GM12864 (cell line): Measurements from ENCODE around the gene IMP4.

Source experiments
- DNase-seq: peaks from one replicate; pipeline ENCODE4 v3.0.0-alpha.2; 2011; ENCODE audit warnings: low read depth
- H3K4me3 ChIP-seq: 2 replicates; pipeline ENCODE4 v1.5.1; 2011; ENCODE audit warnings: mild to moderate bottlenecking, low read depth, low read length, control low read depth
- TF ChIP-seq, protein P1 (sequence below): IDR thresholded peaks from 2 replicates; pipeline ENCODE4 v1.5.1; 2011; ENCODE audit warnings: low read depth, mild to moderate bottlenecking, moderate library complexity, low read length, control low read depth, inconsistent platforms; ENCODE audit errors: missing control alignments

Gene IMP4

DNA sequence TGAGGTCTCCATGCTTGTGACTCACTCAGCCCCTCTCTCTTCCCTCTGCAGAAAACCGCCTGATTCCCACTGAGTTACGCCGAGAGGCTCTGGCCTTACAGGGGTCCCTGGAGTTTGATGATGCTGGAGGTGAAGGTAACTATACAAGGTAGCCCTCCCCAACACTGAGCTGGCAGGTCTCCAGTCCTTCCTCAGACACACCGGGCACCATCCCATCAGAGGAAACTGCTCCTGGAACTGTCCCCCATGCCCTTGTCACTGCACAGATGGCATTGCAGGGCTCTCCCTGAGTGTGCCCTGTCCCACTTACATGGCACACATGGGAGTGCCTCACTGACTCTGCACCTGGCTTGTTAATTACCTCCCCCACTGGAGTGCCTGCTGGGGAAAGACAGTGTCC, 1.9 kb downstream of the IMP4 start:
- DNase-seq: no peak
- TF ChIP-seq, protein P1, sequence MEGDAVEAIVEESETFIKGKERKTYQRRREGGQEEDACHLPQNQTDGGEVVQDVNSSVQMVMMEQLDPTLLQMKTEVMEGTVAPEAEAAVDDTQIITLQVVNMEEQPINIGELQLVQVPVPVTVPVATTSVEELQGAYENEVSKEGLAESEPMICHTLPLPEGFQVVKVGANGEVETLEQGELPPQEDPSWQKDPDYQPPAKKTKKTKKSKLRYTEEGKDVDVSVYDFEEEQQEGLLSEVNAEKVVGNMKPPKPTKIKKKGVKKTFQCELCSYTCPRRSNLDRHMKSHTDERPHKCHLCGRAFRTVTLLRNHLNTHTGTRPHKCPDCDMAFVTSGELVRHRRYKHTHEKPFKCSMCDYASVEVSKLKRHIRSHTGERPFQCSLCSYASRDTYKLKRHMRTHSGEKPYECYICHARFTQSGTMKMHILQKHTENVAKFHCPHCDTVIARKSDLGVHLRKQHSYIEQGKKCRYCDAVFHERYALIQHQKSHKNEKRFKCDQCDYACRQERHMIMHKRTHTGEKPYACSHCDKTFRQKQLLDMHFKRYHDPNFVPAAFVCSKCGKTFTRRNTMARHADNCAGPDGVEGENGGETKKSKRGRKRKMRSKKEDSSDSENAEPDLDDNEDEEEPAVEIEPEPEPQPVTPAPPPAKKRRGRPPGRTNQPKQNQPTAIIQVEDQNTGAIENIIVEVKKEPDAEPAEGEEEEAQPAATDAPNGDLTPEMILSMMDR: no peak
- H3K4me3 ChIP-seq: no peak overlapping the region

DNA sequence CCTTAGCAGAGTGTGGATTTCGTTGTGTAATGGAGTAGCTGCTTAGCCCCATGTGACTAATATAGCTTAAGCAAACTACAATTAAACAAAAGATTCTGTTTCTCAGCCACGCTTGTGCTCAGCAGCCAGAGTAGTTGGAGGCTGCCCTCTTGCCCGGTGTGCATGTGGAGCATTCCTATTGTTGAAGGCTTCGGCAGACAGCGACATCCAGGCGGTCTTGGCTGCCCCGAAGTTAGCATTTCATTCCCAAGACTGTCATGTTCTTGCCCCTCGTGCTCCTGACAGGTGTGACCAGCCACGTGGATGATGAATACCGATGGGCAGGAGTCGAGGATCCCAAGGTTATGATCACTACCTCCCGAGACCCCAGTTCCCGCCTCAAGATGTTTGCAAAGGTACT, 2.4 kb downstream of the IMP4 start:
- no peak for DNase-seq
- H3K4me3 ChIP-seq: no peak overlapping the region

DNA sequence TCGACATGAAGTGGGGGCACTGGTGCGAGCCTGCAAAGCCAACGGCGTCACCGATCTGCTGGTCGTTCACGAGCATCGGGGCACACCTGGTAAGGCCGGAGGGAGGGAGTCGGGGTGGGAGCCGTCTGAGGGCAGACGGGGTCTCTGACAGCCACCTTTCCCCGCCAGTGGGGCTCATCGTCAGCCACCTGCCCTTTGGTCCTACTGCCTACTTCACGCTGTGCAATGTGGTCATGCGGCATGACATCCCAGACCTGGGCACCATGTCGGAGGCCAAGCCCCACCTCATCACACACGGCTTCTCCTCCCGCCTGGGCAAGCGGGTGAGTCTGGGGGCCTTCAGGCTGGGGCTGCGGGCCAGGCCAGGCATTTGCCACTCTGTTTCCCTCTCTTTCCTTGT, 2.9 kb downstream of the IMP4 start:
- no peak for DNase-seq
- TF ChIP-seq, protein P1: no peak

More for the DNA sequence above, 2.4 kb downstream of the IMP4 start:
- TF ChIP-seq, protein P1: no peak

DNA sequence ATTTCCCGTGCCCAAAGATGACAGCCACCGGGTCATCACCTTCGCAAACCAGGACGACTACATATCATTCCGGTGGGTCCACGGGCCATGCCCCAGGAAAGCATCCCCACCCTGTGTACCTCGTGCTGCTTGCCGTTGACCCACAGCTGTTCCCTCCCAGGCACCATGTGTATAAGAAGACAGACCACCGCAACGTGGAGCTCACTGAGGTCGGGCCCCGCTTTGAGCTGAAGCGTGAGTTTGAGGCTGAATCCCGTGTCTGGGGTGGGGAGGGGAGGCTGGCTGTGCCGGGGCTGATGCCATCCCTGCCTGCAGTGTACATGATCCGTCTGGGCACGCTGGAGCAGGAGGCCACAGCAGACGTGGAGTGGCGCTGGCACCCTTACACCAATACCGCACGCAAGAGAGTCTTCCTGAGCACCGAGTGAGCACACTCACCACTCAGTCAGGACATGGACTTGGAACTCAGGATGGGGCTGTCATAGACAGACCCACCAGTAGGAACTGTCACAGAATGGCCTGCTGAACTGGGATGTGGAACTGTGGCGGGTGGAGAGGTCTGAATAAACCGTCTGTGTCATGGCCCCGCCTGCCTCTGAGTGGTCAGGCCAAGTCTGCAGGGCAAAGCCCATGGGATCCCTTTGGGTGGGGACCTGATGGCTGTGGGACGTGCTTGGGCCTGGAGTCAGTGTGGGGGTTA, 3.5 kb downstream of the IMP4 start:
- H3K4me3 ChIP-seq: no peak overlapping the region
- DNase-seq: no peak
- TF ChIP-seq, protein P1: no peak

More for the DNA sequence above, 2.9 kb downstream of the IMP4 start:
- no peak overlapping the region for H3K4me3 ChIP-seq

DNA sequence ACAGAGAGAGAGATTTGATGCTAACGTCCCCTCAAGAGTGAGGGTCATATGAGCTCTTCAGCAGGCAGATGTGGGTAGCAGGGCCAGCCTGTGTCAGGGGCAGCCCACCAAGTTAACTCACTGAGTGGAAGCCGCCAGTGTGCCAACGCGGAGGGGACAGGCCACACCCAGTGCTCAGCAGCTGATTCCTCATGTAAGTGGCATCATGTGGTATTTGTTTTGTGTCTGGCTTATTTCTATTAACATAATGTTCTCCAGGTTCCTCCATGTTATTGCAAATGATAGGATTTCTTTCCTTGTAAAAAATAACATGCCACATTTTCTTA, 4.0 kb downstream of the IMP4 start:
- DNase-seq: no peak
- TF ChIP-seq, protein P1: no peak
- no peak overlapping the region for H3K4me3 ChIP-seq

DNA sequence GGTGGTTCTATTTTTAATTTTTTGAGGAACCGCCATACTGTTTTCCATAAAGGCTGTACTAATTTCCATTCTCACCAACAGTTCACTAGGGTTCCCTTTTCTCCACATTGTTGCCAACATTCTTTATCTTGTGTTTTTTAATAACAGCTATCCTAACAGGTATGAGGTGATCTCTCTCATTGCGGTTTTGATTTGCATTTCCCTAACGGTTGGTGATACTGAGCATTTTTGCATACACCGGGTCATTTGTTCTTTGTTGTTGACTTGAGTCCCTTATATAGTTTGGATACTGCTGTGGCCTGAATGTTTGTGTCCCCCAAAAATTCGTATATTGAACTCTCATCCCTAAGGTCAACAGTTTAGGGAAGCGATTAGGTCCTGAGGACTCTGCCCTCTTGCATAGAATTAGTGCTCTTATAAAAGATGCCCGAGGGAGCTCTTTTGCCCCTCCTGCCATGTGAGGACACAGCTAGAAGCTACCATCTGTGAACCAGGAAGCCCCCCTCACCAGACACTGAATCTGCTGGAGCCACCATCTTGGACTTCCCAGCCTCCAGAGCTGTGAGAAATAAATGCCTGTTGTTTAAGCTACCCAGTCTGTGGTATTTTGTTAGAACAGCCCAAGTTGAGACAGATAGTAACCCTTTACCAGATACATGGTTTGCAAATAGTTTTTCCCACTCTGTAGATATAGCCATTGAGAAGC, 4.7 kb downstream of the IMP4 start:
- H3K4me3 ChIP-seq: no peak overlapping the region
- TF ChIP-seq, protein P1: no peak
- DNase-seq: no peak

DNA sequence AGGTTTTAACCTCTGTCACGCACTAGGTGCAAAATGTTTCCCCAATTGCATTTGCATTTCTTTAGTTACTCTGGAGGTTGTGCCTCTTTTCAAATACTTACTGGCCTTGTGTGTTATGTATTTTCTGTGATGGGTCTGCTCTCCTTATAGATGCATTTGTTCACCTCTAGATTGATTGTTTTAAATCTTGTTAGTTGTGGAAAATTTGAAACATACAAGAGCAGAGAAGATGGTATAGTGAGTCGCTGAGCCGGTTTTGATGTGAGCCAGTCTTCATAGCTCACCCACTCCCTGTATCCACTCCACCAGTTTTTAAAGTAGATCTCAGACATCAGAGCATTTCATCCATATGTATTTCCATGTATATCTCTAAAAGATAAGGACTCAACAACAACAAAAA, 6.5 kb downstream of the IMP4 start:
- no peak for DNase-seq
- TF ChIP-seq, protein P1: no peak
- H3K4me3 ChIP-seq: no peak overlapping the region
